GM23338 (cell line): ENCODE results near the gene NDST3. TPM values are rescaled to one million over a fixed set of nuclear protein-coding genes. Genes with fewer than 3 reads are reported as not detected.

Experiments used
- ATAC-seq: fragments of 200-7000 bp; cut with Tn5 transposase; 3 replicates; pipeline ENCODE4 v1.9.1; 2020
- DNase-seq: peaks from one replicate; pipeline ENCODE4 v3.0.0-alpha.2; 2015; ENCODE audit warnings: low spot score
- H2AFZ ChIP-seq: fragments of 200-600 bp; sonication (generic); 2 replicates; pipeline ENCODE4 v1.8.0; 2016; ENCODE audit warnings: antibody characterized with exemption, mild to moderate bottlenecking, moderate library complexity
- H3F3A ChIP-seq: fragments of 200-600 bp; sonication (generic); replicated peaks from 2 replicates; pipeline ENCODE4 v1.8.0; 2017; ENCODE audit warnings: antibody characterized with exemption, mixed run types, low read depth
- H3K27ac ChIP-seq: fragments of 200-600 bp; sonication (generic); 2 replicates; pipeline ENCODE4 v1.6.1; 2016; ENCODE audit warnings: low read depth
- H3K27me3 ChIP-seq: fragments of 200-600 bp; sonication (generic); 2 replicates; pipeline ENCODE4 v1.8.0; 2016; ENCODE audit warnings: mild to moderate bottlenecking, mixed run types, moderate library complexity; ENCODE audit not compliant: insufficient read depth
- H3K36me3 ChIP-seq: fragments of 200-600 bp; sonication (generic); 2 replicates; pipeline ENCODE4 v1.8.0; 2016; ENCODE audit warnings: mild to moderate bottlenecking; ENCODE audit not compliant: insufficient read depth
- H3K4me1 ChIP-seq: fragments of 200-600 bp; sonication (generic); 2 replicates; pipeline ENCODE4 v1.8.0; 2016; ENCODE audit warnings: mild to moderate bottlenecking, moderate library complexity; ENCODE audit not compliant: insufficient read depth
- H3K4me2 ChIP-seq: fragments of 200-600 bp; sonication (generic); 2 replicates; pipeline ENCODE4 v1.7.1; 2017; ENCODE audit warnings: mixed run types
- H3K4me3 ChIP-seq: fragments of 200-600 bp; sonication (generic); 2 replicates; pipeline ENCODE4 v1.6.1; 2016; ENCODE audit warnings: mixed run types
- H3K79me2 ChIP-seq: fragments of 200-600 bp; sonication (generic); replicated peaks from 2 replicates; pipeline ENCODE4 v1.8.0; 2017; ENCODE audit warnings: mild to moderate bottlenecking; ENCODE audit not compliant: insufficient read depth
- H3K9me2 ChIP-seq: fragments of 200-600 bp; sonication (generic); 2 replicates; pipeline ENCODE4 v1.8.0; 2017; ENCODE audit not compliant: insufficient read depth
- H4K20me1 ChIP-seq: fragments of 200-600 bp; sonication (generic); replicated peaks from 2 replicates; pipeline ENCODE4 v1.8.0; 2017; ENCODE audit warnings: mild to moderate bottlenecking; ENCODE audit not compliant: insufficient read depth
- H3K27ac Mint-ChIP-seq: 2 replicates; pipeline ENCODE4 v1.8.0; 2020; ENCODE audit warnings: inconsistent platforms, mild to moderate bottlenecking, moderate library complexity, mixed read lengths
- H3K27me3 Mint-ChIP-seq: 3 replicates; pipeline ENCODE4 v1.8.0; 2022; ENCODE audit warnings: low read depth, mild to moderate bottlenecking, moderate library complexity, mixed read lengths, inconsistent platforms; ENCODE audit not compliant: insufficient read depth, poor library complexity
- H3K36me3 Mint-ChIP-seq: 3 replicates; pipeline ENCODE4 v1.8.0; 2021; ENCODE audit warnings: low read depth, mild to moderate bottlenecking, inconsistent platforms, moderate library complexity, mixed read lengths
- H3K4me1 Mint-ChIP-seq: 3 replicates; pipeline ENCODE4 v1.8.0; 2020; ENCODE audit warnings: mild to moderate bottlenecking, inconsistent platforms, mixed read lengths
- H3K4me3 Mint-ChIP-seq: 3 replicates; pipeline ENCODE4 v1.8.0; 2021; ENCODE audit warnings: moderate library complexity, mild to moderate bottlenecking, inconsistent platforms, mixed read lengths
- H3K9me3 Mint-ChIP-seq: 3 replicates; pipeline ENCODE4 v1.8.0; 2020; ENCODE audit warnings: moderate library complexity, mild to moderate bottlenecking, inconsistent platforms, mixed read lengths
- CREB1 ChIP-seq: fragments of 250-450 bp; sonication (Bioruptor Pico); IDR thresholded peaks from 2 replicates; pipeline ENCODE4 v1.5.0; 2020; ENCODE audit warnings: low read depth, mild to moderate bottlenecking, moderate library complexity
- ETS1 ChIP-seq: IDR thresholded peaks from 2 replicates; pipeline ENCODE4 v1.6.1; 2016; ENCODE audit warnings: antibody characterized with exemption
- EZH2 ChIP-seq: fragments of 200-600 bp; sonication (generic); IDR thresholded peaks from one replicate; pipeline ENCODE4 v1.8.0; 2017; ENCODE audit warnings: antibody characterized with exemption, mild to moderate bottlenecking, low read depth; ENCODE audit not compliant: unreplicated experiment
- JUNB ChIP-seq: IDR thresholded peaks from one replicate; pipeline ENCODE4 v1.6.1; 2016; ENCODE audit warnings: antibody characterized with exemption; ENCODE audit not compliant: unreplicated experiment
- POLR2AphosphoS5 ChIP-seq: IDR thresholded peaks from 2 replicates; pipeline ENCODE4 v1.6.1; 2016; ENCODE audit warnings: antibody characterized with exemption, low read depth
- REST ChIP-seq: IDR thresholded peaks from one replicate; pipeline ENCODE4 v1.6.1; 2018; ENCODE audit warnings: antibody characterized with exemption; ENCODE audit not compliant: unreplicated experiment
- STAT1 ChIP-seq: IDR thresholded peaks from one replicate; pipeline ENCODE4 v1.6.1; 2016; ENCODE audit warnings: antibody characterized with exemption; ENCODE audit not compliant: unreplicated experiment
- ZNF114 ChIP-seq: fragments of 250-450 bp; sonication (Bioruptor Pico); IDR thresholded peaks from 2 replicates; pipeline ENCODE4 v1.5.0; 2020; ENCODE audit warnings: mild to moderate bottlenecking, moderate library complexity
- polyA plus RNA-seq: library from polyadenylated mRNA; unstranded; fragments of >200 nt; fragmentation: Nextera tagmentation; extraction: Ambion mirVana; gene quantifications from 2 replicates; pipeline ENCODE4 v1.2.1, GENCODE V29; 2016
- total RNA-seq: library from RNA; depleted of rRNA; stranded (reverse); fragments of >200 nt; shearing (Covaris generic); gene quantifications from 2 replicates; pipeline ENCODE4 v1.2.3, GENCODE V29; 2014

NDST3 gene
- total and polyA plus RNA-seq, 2 experiments from 2014 or later, result 0.19 to 0.56 TPM

- TF ChIP-seq REST, result no peak
- no peak for TF ChIP-seq ZNF114 (CRISPR knock-in tag)
- no peak for TF ChIP-seq CREB1
- no peak for TF ChIP-seq ETS1
- no peak for TF ChIP-seq STAT1
These were observed 248.4 kb downstream of the NDST3 start (continued) for GRCh38 chr4:118282692-118283091.

- 0 out of 2 replicates have a peak overlapping the region, but pooled peaks have one; percentile 30 for H3K27ac ChIP-seq
- no peaks in the 10 kb centered on the region for H3K9me3 Mint-ChIP-seq
- no peak overlapping the region for H3K4me2 ChIP-seq
- H3K4me1 ChIP-seq, result peaks cover 24% of the 10 kb centered on the region
- no peak overlapping the region for H3K4me3 Mint-ChIP-seq
- ATAC-seq (no peak), DNase-seq (no peak)
- no peaks in the 10 kb centered on the region for H3K27me3 ChIP-seq
- peaks cover 5% of the 10 kb centered on the region for H3K27me3 Mint-ChIP-seq
- no peaks in the 10 kb centered on the region for H3K9me2 ChIP-seq
- peaks cover 29% of the 10 kb centered on the region for H3K36me3 Mint-ChIP-seq
- peaks cover 18% of the 10 kb centered on the region for H3K4me1 Mint-ChIP-seq
- H3K4me3 ChIP-seq, result no peak overlapping the region
- TF ChIP-seq POLR2AphosphoS5, result no peak
- TF ChIP-seq EZH2, result no peak
- no peak for TF ChIP-seq JUNB
- no peak for TF ChIP-seq REST
- H3F3A ChIP-seq, result peaks cover 20% of the 10 kb centered on the region
- H4K20me1 ChIP-seq, result peaks cover 3% of the 10 kb centered on the region; the same call in 1 of the 2 replicates
- no peak overlapping the region for H2AFZ ChIP-seq
- H3K27ac Mint-ChIP-seq, result no peak overlapping the region
- peaks cover 12% of the 10 kb centered on the region; the same call in 1 of the 2 replicates for H3K36me3 ChIP-seq
- H3K79me2 ChIP-seq, result peaks cover 10% of the 10 kb centered on the region
These were observed 249.9 kb downstream of the NDST3 start for GRCh38 chr4:118284169-118284568.
